Ovary (tissue), 3 donors: ENCODE results near the gene TTC7B.

ENCODE experiments used
- POLR2A ChIP-seq: fragments of 450-650 bp; IDR thresholded peaks from one replicate; pipeline ENCODE4 v1.6.1; 2017; ENCODE audit warnings: antibody characterized with exemption, mild to moderate bottlenecking, moderate library complexity
- TF ChIP-seq, protein P1 (sequence below), 3 donors: fragments of 450-650 bp in 2 of 3; fragments of 200-600 bp in 1 of 3; IDR thresholded peaks; one replicate each; pipeline versions ENCODE4 v1.5.1 to v1.8.0; 2016 to 2022; ENCODE audit warnings: antibody characterized with exemption in 3 of 3, mild to moderate bottlenecking in 1 of 3
- donor health status: DM: no; HTN: no; CAD: no.

DNA sequence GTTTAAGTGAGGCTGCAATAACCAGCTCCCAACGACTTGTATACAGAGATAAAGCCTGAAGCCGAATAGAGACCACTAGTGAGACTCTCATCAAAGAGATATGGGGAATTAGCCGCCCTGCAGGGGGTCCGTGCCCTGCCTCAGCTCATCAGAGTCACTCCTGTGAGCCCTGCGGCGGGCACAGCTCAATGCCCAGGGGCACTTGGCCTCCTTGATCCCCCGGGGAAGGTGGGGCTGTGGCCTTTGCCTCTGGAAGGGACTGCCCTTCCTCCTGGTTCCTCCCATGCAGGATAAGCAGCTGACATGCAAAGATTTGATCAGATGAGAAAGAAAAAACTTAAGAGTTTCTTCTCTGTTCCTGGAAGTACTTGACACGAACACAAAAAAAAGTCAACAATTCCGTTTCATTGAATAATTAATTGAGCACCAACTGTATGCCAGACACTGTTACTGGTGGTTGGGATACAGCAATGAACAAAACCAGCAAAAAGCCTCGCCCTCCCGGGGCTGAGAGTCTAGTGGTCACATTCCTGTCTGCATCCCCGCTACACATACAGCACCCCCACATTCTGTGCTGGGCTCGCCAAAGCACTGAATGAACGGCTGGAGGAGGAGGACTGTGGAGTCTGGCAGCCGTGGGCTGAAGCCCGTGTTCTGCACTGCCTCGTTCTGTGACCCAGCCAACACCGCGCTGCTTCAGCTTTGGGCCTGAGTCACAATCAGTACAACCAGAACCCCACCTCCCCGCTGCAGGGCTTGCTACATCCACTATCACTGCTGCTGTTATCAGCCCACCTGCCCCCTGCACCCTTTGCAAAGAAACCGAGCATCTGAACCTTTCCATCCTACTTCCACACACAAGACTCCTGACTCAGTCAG lies 10.3 kb downstream of the TTC7B start:
- TF ChIP-seq, protein P1, sequence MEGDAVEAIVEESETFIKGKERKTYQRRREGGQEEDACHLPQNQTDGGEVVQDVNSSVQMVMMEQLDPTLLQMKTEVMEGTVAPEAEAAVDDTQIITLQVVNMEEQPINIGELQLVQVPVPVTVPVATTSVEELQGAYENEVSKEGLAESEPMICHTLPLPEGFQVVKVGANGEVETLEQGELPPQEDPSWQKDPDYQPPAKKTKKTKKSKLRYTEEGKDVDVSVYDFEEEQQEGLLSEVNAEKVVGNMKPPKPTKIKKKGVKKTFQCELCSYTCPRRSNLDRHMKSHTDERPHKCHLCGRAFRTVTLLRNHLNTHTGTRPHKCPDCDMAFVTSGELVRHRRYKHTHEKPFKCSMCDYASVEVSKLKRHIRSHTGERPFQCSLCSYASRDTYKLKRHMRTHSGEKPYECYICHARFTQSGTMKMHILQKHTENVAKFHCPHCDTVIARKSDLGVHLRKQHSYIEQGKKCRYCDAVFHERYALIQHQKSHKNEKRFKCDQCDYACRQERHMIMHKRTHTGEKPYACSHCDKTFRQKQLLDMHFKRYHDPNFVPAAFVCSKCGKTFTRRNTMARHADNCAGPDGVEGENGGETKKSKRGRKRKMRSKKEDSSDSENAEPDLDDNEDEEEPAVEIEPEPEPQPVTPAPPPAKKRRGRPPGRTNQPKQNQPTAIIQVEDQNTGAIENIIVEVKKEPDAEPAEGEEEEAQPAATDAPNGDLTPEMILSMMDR (IDR thresholded peaks at IDR 0.05), result no peak
- TF ChIP-seq POLR2A, result no peak
